Measurements from ENCODE around the gene CPB1.

DNA sequence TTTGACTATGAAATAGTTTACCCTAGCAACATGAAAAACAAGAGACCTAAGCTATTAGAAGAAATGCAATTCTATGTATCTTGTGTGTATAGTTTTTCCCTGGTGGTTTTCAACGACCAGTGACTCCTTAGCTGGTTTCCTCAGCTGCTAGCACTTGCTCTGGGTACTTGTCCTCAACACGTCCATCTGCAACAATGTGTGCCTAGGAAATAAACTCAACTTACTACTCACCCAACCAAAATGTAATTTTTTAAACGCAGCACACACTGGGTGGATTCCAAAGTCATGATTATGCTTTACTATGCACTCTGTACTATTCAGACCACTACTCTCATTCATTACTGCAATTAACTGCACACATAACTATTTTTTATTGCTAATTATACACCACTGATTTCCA is 68.5 kb downstream of the CPB1 start:
- TF ChIP-seq, protein P1, sequence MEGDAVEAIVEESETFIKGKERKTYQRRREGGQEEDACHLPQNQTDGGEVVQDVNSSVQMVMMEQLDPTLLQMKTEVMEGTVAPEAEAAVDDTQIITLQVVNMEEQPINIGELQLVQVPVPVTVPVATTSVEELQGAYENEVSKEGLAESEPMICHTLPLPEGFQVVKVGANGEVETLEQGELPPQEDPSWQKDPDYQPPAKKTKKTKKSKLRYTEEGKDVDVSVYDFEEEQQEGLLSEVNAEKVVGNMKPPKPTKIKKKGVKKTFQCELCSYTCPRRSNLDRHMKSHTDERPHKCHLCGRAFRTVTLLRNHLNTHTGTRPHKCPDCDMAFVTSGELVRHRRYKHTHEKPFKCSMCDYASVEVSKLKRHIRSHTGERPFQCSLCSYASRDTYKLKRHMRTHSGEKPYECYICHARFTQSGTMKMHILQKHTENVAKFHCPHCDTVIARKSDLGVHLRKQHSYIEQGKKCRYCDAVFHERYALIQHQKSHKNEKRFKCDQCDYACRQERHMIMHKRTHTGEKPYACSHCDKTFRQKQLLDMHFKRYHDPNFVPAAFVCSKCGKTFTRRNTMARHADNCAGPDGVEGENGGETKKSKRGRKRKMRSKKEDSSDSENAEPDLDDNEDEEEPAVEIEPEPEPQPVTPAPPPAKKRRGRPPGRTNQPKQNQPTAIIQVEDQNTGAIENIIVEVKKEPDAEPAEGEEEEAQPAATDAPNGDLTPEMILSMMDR (IDR thresholded peaks at IDR 0.05; ENCODE audit: borderline replicate concordance, extremely low read depth, low read length, poor library complexity, severe bottlenecking) = no peak
- no peak for TF ChIP-seq EZH2 (IDR thresholded peaks at IDR 0.05; ENCODE audit: borderline replicate concordance, low read depth, low read length, severe bottlenecking)

Measured in DND-41 (cell line).